ENCODE results near the gene SUFU.

The SUFU gene

GRCh38 chr10:102546606-102547320 lies 43.0 kb downstream of the SUFU start:
- in situ Hi-C loops (cut with MboI; ENCODE audit: low sequenced_read_pairs): no loop called here

- in situ Hi-C loops (cut with MboI; ENCODE audit: low sequenced_read_pairs): no loop called here
These were observed 45.8 kb downstream of the SUFU start for GRCh38 chr10:102549549-102549948.

GRCh38 chr10:102550636-102551210 lies 47.0 kb downstream of the SUFU start:
- in situ Hi-C loops (cut with MboI; ENCODE audit: low sequenced_read_pairs): no loop called here

- in situ Hi-C loops (cut with MboI; ENCODE audit: low sequenced_read_pairs): no loop called here
These were observed 48.8 kb downstream of the SUFU start for GRCh38 chr10:102552533-102552932.

- in situ Hi-C loops (cut with MboI; ENCODE audit: low sequenced_read_pairs): no loop called here
These were observed 50.0 kb downstream of the SUFU start for GRCh38 chr10:102553771-102554170.

- in situ Hi-C loops (cut with MboI; ENCODE audit: low sequenced_read_pairs): no loop called here
These were observed 50.8 kb downstream of the SUFU start for GRCh38 chr10:102554531-102554930.

- in situ Hi-C loops (cut with MboI; ENCODE audit: low sequenced_read_pairs): no loop called here
These were observed 52.1 kb downstream of the SUFU start for GRCh38 chr10:102555781-102556328.

GRCh38 chr10:102557569-102557968 lies 53.8 kb downstream of the SUFU start:
- in situ Hi-C loops (cut with MboI; ENCODE audit: low sequenced_read_pairs): no loop called here

- in situ Hi-C loops (cut with MboI; ENCODE audit: low sequenced_read_pairs): no loop called here
These were observed 56.0 kb downstream of the SUFU start for GRCh38 chr10:102559764-102560163.

- in situ Hi-C loops (cut with MboI; ENCODE audit: low sequenced_read_pairs): no loop called here
These were observed 60.5 kb downstream of the SUFU start for GRCh38 chr10:102564209-102564834.

- in situ Hi-C loops (cut with MboI; ENCODE audit: low sequenced_read_pairs): no loop called here
These were observed 62.0 kb downstream of the SUFU start for GRCh38 chr10:102565793-102566192.

GRCh38 chr10:102578782-102579181 lies 75.0 kb downstream of the SUFU start:
- in situ Hi-C loops (cut with MboI; ENCODE audit: low sequenced_read_pairs): no loop called here

GRCh38 chr10:102579328-102579727 lies 75.6 kb downstream of the SUFU start:
- in situ Hi-C loops (cut with MboI; ENCODE audit: low sequenced_read_pairs): no loop called here

GRCh38 chr10:102580230-102580629 lies 76.5 kb downstream of the SUFU start:
- in situ Hi-C loops (cut with MboI; ENCODE audit: low sequenced_read_pairs): no loop called here

GRCh38 chr10:102581401-102581800 lies 77.6 kb downstream of the SUFU start:
- in situ Hi-C loops (cut with MboI; ENCODE audit: low sequenced_read_pairs): no loop called here

- in situ Hi-C loops (cut with MboI; ENCODE audit: low sequenced_read_pairs): no loop called here
These were observed 78.3 kb downstream of the SUFU start for GRCh38 chr10:102581981-102582580.

- in situ Hi-C loops (cut with MboI; ENCODE audit: low sequenced_read_pairs): no loop called here
These were observed 80.0 kb downstream of the SUFU start for GRCh38 chr10:102583435-102584417.

GRCh38 chr10:102585026-102585425 lies 81.3 kb downstream of the SUFU start:
- in situ Hi-C loops (cut with MboI; ENCODE audit: low sequenced_read_pairs): no loop called here

- in situ Hi-C loops (cut with MboI; ENCODE audit: low sequenced_read_pairs): no loop called here
These were observed 83.1 kb downstream of the SUFU start for GRCh38 chr10:102586858-102587257.

- in situ Hi-C loops (cut with MboI; ENCODE audit: low sequenced_read_pairs): no loop called here
These were observed 85.1 kb downstream of the SUFU start for GRCh38 chr10:102588875-102589274.
